ENCODE data around the gene CEACAM4. TPM values are rescaled to one million over a fixed set of nuclear protein-coding genes. Genes with fewer than 3 reads are reported as not detected.

CEACAM4 gene
- total and polyA plus RNA-seq, 2 of the 4 experiments (the other 2 are of a cell fraction) = not detected

DNA sequence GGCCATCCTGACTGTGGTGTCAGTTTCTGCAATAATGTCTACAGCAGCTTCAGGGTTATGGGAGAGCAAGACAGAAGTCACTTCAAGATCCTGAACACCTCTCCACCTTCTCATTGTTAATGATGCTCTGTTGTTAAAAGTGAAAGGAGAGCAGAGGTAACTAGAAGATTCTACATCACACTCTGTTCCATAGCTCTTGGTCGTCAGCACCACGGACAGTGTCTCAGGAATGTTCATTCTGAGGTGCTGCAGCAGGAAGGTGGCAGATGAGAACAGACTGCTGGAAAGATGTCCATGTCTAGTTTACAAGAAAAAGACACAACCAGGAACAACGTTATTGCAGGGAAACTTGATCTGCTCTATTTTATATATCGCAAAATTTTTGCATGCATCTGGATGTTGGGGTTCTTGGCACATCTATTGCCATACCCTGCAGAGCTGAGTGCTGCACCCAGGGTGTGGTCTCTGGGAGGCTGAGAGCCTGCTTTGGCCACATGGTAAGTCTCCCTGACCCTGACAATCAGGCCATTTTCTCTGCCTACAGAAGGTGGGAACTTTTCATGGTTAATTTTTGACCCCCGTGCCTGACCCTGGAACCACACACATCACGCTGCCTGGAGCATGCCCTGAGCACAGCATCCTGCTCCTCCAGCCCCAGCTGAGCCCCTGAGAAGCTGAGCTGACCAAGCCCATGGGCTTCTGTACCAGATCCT, 38.2 kb downstream of the CEACAM4 start:
- H2BK120ac ChIP-seq (ENCODE audit: low read depth, low read length) = no peak overlapping the region
- H3K9me1 ChIP-seq (ENCODE audit: insufficient read depth, low read length) = no peaks in the 10 kb centered on the region
- 36% methylated on average over 2 of the region's 6 CpGs; no CpG with 5 or more reads in 1 of the 2 experiments for WGBS, 2 experiments (ENCODE audit: extremely low coverage in 2 of 2, insufficient read length in 1 of 2)
- H4K20me1 ChIP-seq (ENCODE audit: insufficient read depth, low read length) = no peaks in the 10 kb centered on the region; the same call in 1 of the 2 replicates
- no peak overlapping the region for H4K8ac ChIP-seq (ENCODE audit: low read depth in 2 of 2, low read length in 2 of 2)
- ATAC-seq (ENCODE audit: low read depth) (peak; percentile 76), DNase-seq (peak; percentile 29)
- no peak overlapping the region for H2AFZ ChIP-seq (replicated peaks; ENCODE audit: low read length, poor library complexity)
- no peaks in the 10 kb centered on the region for H3K4me1 ChIP-seq (ENCODE audit: control insufficient read depth, insufficient read depth, low read length)
- no peak overlapping the region for H3K18ac ChIP-seq (ENCODE audit: low read depth, low read length)
- H2BK20ac ChIP-seq (ENCODE audit: low read depth, low read length) = no peak overlapping the region
- no peaks in the 10 kb centered on the region for H3K27me3 ChIP-seq (ENCODE audit: control insufficient read depth, insufficient read depth, low read length)
- BruUV-seq (replicated peaks) = no TSS peak
- in situ Hi-C loops (cut with MboI; ENCODE audit: low sequenced_read_pairs) (no loop called here), dilution Hi-C loops (cut with HindIII; ENCODE audit: low sequenced_read_pairs, unreplicated experiment) (no loop called here), intact Hi-C loops (cut with micrococcal nuclease) (no loop called here)
- no peak overlapping the region for H2AK9ac ChIP-seq (replicated peaks; ENCODE audit: low read depth, low read length, poor library complexity)
- no peak overlapping the region for H3K14ac ChIP-seq (replicated peaks; ENCODE audit: low read depth, low read length)
- no peak overlapping the region for H3K4me2 ChIP-seq (ENCODE audit: low read depth, low read length)
- H4K5ac ChIP-seq (ENCODE audit: low read depth, low read length) = no peak overlapping the region
- H3K27ac ChIP-seq (ENCODE audit: insufficient read depth, low read length) = no peak overlapping the region
- POLR2A ChIA-PET (ENCODE audit: unreplicated experiment) = no interaction called here
- no peak overlapping the region for H3K4ac ChIP-seq (ENCODE audit: low read depth, low read length)
- no peaks in the 10 kb centered on the region for H3K9me3 ChIP-seq (ENCODE audit: control insufficient read depth, insufficient read depth, low read length)
- no peaks in the 10 kb centered on the region for H3K79me1 ChIP-seq (ENCODE audit: low read depth in 1 of 2, low read length in 2 of 2)
- H2BK15ac ChIP-seq (ENCODE audit: low read depth, low read length) = no peak overlapping the region
- no peak for TF ChIP-seq CHD1 (IDR thresholded peaks at IDR 0.05; ENCODE audit: low read depth, low read length)
- no peak for TF ChIP-seq CEBPB (IDR thresholded peaks at IDR 0.05; ENCODE audit: low read depth, low read length)
- TF ChIP-seq MXI1 (IDR thresholded peaks at IDR 0.05; ENCODE audit: borderline replicate concordance, low read depth, low read length) = no peak
- TF ChIP-seq RAD21 (IDR thresholded peaks at IDR 0.05; ENCODE audit: low read length) = no peak
- TF ChIP-seq SMC3 (IDR thresholded peaks at IDR 0.05; ENCODE audit: low read depth, low read length) = no peak
- TF ChIP-seq, protein P1, sequence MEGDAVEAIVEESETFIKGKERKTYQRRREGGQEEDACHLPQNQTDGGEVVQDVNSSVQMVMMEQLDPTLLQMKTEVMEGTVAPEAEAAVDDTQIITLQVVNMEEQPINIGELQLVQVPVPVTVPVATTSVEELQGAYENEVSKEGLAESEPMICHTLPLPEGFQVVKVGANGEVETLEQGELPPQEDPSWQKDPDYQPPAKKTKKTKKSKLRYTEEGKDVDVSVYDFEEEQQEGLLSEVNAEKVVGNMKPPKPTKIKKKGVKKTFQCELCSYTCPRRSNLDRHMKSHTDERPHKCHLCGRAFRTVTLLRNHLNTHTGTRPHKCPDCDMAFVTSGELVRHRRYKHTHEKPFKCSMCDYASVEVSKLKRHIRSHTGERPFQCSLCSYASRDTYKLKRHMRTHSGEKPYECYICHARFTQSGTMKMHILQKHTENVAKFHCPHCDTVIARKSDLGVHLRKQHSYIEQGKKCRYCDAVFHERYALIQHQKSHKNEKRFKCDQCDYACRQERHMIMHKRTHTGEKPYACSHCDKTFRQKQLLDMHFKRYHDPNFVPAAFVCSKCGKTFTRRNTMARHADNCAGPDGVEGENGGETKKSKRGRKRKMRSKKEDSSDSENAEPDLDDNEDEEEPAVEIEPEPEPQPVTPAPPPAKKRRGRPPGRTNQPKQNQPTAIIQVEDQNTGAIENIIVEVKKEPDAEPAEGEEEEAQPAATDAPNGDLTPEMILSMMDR (conservative IDR thresholded peaks at IDR 0.05; ENCODE audit: low read depth, low read length) = no peak
- TF ChIP-seq, protein P2, sequence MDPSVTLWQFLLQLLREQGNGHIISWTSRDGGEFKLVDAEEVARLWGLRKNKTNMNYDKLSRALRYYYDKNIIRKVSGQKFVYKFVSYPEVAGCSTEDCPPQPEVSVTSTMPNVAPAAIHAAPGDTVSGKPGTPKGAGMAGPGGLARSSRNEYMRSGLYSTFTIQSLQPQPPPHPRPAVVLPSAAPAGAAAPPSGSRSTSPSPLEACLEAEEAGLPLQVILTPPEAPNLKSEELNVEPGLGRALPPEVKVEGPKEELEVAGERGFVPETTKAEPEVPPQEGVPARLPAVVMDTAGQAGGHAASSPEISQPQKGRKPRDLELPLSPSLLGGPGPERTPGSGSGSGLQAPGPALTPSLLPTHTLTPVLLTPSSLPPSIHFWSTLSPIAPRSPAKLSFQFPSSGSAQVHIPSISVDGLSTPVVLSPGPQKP (IDR thresholded peaks at IDR 0.05; ENCODE audit: borderline replicate concordance, low read depth, low read length) = no peak
- TF ChIP-seq NFE2L2 (IDR thresholded peaks at IDR 0.05; ENCODE audit: low read depth, low read length) = no peak
- no peak for TF ChIP-seq MAFK (IDR thresholded peaks at IDR 0.05; ENCODE audit: low read depth, low read length)
- TF ChIP-seq MAZ (IDR thresholded peaks at IDR 0.05; ENCODE audit: borderline replicate concordance, low read depth, low read length) = no peak
- no peak for TF ChIP-seq RFX5 (IDR thresholded peaks at IDR 0.05; ENCODE audit: low read depth, low read length)
- TF ChIP-seq POLR2A (IDR thresholded peaks at IDR 0.05; ENCODE audit: low read depth, low read length) = no peak
- no peak for TF ChIP-seq FOS (IDR thresholded peaks at IDR 0.05; ENCODE audit: low read depth, low read length)
- no peak for TF ChIP-seq BHLHE40 (IDR thresholded peaks at IDR 0.05; ENCODE audit: low read depth, low read length)
- TF ChIP-seq, protein P3, sequence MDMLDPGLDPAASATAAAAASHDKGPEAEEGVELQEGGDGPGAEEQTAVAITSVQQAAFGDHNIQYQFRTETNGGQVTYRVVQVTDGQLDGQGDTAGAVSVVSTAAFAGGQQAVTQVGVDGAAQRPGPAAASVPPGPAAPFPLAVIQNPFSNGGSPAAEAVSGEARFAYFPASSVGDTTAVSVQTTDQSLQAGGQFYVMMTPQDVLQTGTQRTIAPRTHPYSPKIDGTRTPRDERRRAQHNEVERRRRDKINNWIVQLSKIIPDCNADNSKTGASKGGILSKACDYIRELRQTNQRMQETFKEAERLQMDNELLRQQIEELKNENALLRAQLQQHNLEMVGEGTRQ (IDR thresholded peaks at IDR 0.05; ENCODE audit: low read depth, low read length) = no peak
- no peak for TF ChIP-seq RCOR1 (IDR thresholded peaks at IDR 0.05; ENCODE audit: insufficient replicate concordance, low read length)
- H3K9ac ChIP-seq (ENCODE audit: low read depth, low read length) = no peak overlapping the region
- no peaks in the 10 kb centered on the region for H3K36me3 ChIP-seq (ENCODE audit: control insufficient read depth, insufficient read depth, low read length)
- H3K56ac ChIP-seq (ENCODE audit: extremely low read depth, insufficient read depth, low read length) = no peak overlapping the region
- H3K23ac ChIP-seq (ENCODE audit: low read depth, low read length) = no peak overlapping the region
- H2AK5ac ChIP-seq (ENCODE audit: low read depth, low read length) = no peak overlapping the region
- no peak overlapping the region for H4K91ac ChIP-seq (ENCODE audit: insufficient read depth, low read depth, low read length)
- CTCF ChIA-PET = no interaction called here
- H3K4me3 ChIP-seq (ENCODE audit: insufficient read depth, low read depth, low read length) = no peak overlapping the region
- H2BK5ac ChIP-seq (ENCODE audit: low read depth, low read length, poor library complexity, severe bottlenecking) = no peak overlapping the region
